ENCODE measurements around the gene MCF2L.

Gene MCF2L

DNA sequence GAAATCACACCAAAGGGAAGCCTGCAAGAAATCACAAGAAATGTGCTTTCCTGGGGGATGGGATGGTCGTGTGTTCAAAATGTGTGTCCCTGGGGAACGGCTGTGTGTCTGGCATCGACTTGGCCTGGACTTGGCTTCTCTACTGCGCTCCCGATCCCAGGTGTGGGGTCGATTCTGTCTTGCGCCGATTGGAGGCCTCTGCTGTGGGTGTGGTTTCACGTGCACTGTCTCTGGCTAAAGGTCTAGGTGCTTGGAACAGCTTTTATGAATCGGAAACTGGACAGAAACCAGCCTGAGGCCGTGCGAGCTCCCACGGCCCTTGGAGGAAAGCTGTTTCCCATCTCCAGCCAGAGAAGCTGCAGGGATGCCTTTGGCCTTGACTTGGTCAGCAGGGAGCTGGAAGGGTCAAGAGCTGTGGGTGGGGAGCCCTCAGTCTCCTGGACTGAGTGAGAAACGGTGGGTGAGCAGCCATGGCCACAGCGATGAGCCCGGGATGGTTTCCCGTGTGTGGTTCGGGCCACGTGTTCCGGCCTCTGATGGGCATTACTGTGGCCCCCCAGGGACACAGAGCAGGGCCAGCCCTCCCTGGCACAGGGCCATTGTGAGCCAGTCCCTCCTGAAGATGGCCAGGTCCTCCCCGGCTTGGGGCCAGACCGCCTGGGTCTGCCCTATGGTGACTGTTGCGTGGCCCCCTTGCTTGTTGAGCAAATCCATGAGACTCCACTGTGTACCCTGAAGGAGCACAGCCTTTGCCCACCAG is 29.7 kb downstream of the MCF2L start:
- no peak for DNase-seq (ENCODE audit: low read depth, low spot score)

GRCh38 chr13:112999414-113000177 is 30.6 kb downstream of the MCF2L start:
- DNase-seq (ENCODE audit: low read depth, low spot score): no peak

DNA sequence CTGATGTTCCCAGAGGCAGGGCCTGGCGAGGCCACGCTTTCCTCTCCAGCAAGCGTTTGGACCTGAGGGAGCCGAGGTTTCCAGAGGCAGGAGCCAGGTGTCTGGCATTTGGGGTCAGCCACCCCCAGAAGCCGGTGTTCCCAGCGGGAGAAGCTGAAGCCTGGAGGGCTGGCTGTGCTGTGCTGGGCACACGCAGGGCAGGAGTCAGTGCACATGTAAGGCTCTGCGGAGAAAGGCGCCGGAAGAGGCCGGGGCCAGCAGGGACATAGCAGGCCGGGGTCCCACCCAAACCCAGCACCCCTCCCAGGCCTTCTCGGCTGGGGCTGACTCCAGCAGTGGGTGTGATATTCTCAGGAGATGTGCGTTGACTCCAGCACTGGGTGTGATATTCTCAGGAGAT is 31.6 kb downstream of the MCF2L start:
- no peak for DNase-seq (ENCODE audit: low read depth, low spot score)

- peak; percentile 80 for DNase-seq (ENCODE audit: low read depth, low spot score)
These were observed 32.5 kb downstream of the MCF2L start for GRCh38 chr13:113001241-113002140.

DNA sequence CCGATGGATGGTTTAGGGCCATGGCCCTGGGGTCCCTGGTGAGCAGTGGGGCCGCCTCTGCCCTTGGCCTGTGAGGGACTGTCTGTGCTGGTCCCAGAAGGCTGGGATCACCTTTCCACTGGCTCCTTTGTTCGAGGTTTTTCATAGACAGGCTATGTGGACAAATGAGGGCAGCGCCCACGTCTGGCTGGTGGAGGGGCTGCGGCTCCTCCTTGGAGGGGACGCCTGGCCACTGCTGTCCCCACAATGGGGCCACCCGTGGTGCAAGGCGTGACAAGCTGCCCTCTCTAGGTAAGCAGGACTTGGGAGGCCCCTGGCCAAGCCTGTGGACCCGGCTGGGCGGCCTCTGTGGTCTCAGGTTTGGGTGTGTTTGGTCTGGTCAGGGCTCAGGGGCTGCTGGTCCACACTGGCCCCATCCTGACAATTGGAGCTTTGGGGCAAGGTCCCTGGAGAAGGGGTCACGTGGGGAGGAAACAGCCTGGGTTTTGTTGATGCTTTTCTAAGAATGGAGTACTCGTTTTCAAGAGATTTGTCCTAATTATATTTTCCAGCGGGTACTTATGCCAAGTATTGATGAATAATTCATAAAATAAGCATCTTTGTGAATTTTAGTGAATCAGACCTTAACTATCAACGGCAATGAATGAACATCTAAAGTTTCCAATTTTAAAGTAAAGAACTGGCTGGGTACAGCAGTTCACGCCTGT is 33.3 kb downstream of the MCF2L start:
- peak; percentile 48 for DNase-seq (ENCODE audit: low read depth, low spot score)

- DNase-seq (ENCODE audit: low read depth, low spot score): no peak
These were observed 33.9 kb downstream of the MCF2L start for GRCh38 chr13:113002913-113003290.

GRCh38 chr13:113004126-113004525 is 35.1 kb downstream of the MCF2L start:
- no peak for DNase-seq (ENCODE audit: low read depth, low spot score)

GRCh38 chr13:113005076-113005865 is 36.3 kb downstream of the MCF2L start:
- DNase-seq (ENCODE audit: low read depth, low spot score): no peak

DNA sequence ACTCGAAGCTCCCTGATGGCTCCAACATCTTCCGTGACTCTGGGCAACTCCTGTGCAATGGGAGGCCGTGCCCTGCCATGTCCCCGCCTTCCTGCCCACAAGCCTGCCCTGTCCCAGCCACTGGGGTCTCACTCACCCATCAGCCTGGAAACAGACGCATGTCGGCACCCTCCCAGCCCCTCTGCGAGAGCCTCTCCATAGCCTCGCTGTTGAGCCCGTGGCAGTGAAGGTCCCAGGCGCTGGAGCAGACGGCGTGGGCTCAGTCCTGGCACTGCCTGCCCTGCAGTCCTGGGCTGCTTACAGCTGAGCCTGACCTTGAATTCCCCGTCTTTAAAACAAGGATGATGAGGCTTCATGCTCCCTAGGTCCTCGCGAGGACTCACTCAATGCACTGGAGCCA is 37.0 kb downstream of the MCF2L start:
- no peak for DNase-seq (ENCODE audit: low read depth, low spot score)

GRCh38 chr13:113006660-113007059 is 37.6 kb downstream of the MCF2L start:
- no peak for DNase-seq (ENCODE audit: low read depth, low spot score)

- no peak for DNase-seq (ENCODE audit: low read depth, low spot score)
These were observed 39.8 kb downstream of the MCF2L start for GRCh38 chr13:113008851-113009250.

DNA sequence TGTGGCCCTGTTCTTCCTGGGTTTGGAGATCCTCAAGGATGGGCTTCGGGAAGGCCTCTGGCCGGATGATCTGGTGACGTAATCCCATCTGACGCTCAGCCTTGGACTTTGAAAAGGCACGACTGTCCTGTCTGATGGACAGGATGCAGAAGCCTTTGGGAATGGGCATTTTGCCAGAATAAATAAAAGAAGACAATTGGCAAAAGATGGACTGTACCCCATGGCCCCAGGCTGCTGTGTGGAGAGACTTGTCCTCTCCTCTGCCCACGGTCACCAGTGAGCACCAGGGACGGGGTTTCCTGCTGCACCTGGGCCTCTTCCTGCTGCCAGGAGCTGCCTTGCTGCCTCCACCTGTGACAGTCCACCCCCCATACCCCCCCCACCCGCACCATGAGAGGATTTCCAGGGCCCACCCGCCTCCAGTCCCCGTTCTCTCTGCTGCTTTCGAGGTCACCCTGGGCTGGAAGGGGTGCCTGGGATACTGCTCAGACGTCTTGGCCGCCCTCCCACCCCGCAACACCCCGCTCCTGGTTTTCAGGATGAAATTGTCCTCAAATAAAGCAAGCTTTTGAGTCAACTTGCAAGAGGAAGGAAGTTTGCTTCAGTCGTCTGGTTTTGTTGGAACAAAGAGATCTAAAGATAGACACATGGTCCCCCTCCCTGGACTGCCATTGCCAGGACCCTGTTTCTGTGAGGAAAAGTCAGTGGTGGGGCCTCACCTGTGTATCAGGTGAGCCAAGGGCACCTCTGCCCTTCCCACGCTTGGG is 40.9 kb downstream of the MCF2L start:
- no peak for DNase-seq (ENCODE audit: low read depth, low spot score)

GRCh38 chr13:113010510-113010865 is 41.5 kb downstream of the MCF2L start:
- no peak for DNase-seq (ENCODE audit: low read depth, low spot score)

DNA sequence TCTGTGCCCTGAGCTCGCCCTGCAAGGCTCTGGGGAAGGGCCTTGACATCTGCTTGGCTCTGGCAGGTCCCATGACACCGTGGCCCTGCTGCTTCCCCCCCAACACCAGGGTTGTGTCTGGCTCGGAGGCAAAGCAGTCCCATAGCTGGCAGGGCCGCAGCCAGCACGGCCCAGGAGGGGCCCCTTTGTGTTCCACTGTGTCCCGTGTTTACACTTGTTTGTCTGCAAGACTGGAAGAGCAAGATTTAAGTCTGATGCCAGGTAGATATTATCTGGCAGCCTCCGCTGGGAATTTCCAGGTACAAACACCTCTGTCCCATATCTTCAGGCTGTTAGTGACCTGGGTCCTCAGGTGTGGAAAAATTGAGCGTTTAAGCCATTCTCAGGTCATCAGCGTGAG is 44.3 kb downstream of the MCF2L start:
- DNase-seq (ENCODE audit: low read depth, low spot score): no peak

DNA sequence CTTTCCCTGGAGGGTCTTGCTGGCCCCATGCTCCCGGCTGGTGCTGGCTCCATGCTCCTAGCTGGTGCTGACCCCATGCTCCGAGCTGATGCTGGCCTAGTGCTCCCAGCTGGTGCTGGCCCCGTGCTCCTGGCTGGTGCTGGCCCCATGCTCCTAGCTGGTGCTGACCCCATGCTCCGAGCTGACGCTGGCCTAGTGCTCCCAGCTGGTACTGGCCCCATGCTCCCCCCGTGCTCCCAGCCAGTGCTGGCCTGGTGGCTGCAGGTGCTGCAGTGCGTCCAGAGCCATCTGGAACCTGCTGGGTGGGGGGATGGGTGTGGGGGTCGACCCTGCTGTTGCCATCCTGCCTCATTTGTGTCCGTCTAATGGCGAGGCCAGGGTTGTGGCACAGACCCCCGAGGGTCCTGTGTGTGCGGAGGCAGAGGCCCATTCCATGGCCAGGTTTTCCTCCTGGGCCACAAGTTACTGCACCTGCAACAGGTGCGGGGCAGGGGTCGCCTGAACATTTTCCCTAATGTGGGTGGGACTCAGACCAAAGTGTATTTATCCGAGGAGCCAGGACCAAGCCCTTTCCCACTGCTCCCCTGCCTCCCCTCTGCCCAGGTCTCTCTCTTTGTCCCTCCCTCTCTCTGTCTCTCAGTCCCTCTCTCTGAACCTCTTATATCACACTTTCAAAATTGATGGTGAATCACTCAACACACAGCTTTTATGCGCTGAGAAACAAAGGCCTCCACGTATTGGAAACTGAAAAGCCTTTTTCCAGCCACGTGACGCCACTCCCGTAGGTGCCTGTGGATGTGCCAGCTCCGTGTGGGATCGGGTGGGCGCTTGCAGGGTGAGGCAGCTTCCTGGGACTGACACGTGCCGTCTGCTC is 45.1 kb downstream of the MCF2L start:
- DNase-seq (ENCODE audit: low read depth, low spot score): no peak

- no peak for DNase-seq (ENCODE audit: low read depth, low spot score)
These were observed 46.0 kb downstream of the MCF2L start for GRCh38 chr13:113014752-113015745.

GRCh38 chr13:113015826-113016525 is 47.0 kb downstream of the MCF2L start:
- DNase-seq (ENCODE audit: low read depth, low spot score): no peak

All from astrocyte of the hippocampus (primary cell).